GM12874 (cell line): ENCODE measurements around the gene ATP6V0B.

Experiments
- TF ChIP-seq, protein P1 (sequence below): IDR thresholded peaks from 2 replicates; pipeline ENCODE4 v1.5.1; 2011; ENCODE audit warnings: low read depth, mild to moderate bottlenecking, control low read depth, low read length, moderate library complexity; ENCODE audit not compliant: insufficient read depth

ATP6V0B gene

DNA sequence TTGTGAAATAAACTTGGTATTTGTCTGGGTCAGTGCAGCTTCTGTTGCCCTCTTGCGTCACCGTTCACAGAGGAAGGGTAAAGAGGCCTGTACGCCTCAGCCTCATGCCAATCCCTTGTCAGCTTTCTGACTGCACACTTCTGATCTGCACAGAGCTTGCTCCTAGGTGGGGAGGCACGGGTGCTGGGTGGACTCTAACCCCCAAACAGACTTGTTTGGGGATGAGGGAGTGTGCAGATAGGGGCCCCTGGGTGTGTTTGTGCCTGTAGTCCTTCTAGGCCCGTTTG is 3.4 kb downstream of the ATP6V0B start:
- TF ChIP-seq, protein P1, sequence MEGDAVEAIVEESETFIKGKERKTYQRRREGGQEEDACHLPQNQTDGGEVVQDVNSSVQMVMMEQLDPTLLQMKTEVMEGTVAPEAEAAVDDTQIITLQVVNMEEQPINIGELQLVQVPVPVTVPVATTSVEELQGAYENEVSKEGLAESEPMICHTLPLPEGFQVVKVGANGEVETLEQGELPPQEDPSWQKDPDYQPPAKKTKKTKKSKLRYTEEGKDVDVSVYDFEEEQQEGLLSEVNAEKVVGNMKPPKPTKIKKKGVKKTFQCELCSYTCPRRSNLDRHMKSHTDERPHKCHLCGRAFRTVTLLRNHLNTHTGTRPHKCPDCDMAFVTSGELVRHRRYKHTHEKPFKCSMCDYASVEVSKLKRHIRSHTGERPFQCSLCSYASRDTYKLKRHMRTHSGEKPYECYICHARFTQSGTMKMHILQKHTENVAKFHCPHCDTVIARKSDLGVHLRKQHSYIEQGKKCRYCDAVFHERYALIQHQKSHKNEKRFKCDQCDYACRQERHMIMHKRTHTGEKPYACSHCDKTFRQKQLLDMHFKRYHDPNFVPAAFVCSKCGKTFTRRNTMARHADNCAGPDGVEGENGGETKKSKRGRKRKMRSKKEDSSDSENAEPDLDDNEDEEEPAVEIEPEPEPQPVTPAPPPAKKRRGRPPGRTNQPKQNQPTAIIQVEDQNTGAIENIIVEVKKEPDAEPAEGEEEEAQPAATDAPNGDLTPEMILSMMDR: no peak

DNA sequence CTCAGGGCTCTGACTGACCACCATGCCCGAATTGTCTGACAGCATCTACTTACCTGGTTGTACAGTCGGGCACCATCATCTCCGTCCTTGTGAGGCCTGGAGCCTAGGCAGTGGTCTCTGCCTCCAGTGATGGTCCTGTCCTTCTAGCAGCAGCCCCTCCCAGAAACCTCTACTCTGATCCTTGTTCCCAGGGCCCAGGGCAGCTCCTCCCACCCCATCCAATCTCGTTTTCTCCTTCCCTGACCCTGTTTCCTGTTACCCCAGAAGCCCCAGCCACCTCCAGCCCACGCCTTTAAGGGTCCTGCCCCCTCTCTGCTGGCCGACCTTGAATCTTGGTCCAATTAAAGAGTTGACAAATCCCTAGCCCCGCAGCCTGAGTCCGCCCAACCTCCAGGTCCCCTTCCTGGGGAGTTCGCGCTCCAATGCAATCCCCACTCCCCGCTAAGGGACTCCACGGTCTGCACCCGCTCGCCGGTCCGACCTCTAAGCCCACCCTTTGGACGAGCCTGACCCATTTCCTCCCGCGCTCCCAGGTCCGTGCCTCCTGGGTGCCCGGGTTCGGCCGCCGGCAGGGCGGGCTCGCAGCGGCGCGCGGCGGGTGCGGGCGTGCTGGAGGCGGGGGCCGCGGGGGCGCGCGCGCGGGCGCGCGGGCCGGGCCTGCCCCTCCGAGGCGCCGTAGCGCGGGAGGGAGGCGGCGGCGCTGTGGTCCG is 3.9 kb downstream of the ATP6V0B start, which contains the start of gene B4GALT2:
Gene B4GALT2, plus strand, starts transcription at position 660 of the 710 bp plus-strand sequence. CDS start 1,951 bp downstream, outside the sequence.
- TF ChIP-seq, protein P1: no peak

DNA sequence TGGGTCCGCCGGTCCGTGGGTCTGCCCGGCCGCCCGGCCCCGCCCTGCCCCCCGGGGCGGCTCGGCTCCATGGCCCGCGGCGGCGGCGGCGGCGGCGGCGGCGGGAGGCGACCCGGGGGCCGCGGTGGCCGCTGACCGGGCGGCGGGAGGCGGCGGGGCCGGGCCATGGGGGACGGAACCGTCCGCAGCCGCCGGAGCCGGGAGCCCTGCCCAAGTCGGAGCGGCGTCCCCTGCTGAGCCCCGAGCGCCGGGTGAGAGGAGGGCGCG is 4.4 kb downstream of the ATP6V0B start:
- TF ChIP-seq, protein P1: no peak

DNA sequence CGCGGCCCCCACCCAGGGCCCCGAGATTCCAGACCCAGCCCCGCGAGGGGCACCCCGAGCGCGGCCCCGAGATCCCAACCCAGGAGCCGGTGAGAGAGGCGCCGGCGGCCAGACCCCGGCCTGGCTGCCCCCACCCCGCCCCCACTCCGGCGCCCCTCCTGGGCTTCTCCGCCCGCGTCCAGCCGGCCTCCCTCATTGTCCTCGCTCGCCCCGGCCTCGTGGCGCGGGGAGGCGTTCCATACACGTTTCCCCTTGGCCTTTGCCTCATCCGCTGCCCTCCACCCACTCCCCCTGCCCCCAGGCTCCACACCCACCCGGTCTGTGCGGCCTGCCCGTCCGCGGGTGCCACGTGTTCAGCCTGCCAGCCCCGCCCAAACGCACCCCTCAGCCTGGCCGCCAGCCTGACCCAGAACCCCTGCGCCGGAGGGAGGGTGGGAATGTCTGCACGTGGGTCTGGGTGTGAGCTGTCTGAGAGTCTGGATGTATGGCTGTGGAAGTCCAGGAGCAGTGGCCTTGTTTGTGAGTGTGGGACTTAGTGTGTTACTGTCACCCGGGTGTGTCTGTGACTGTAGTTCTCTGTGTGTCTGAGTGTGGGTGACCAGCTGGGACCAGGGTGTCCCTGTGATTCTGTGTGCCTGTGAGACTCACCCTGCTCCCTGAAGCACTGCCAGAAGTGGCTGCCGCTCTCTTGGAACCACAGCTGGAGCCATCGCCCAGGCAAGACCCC is 4.9 kb downstream of the ATP6V0B start:
- TF ChIP-seq, protein P1: no peak

DNA sequence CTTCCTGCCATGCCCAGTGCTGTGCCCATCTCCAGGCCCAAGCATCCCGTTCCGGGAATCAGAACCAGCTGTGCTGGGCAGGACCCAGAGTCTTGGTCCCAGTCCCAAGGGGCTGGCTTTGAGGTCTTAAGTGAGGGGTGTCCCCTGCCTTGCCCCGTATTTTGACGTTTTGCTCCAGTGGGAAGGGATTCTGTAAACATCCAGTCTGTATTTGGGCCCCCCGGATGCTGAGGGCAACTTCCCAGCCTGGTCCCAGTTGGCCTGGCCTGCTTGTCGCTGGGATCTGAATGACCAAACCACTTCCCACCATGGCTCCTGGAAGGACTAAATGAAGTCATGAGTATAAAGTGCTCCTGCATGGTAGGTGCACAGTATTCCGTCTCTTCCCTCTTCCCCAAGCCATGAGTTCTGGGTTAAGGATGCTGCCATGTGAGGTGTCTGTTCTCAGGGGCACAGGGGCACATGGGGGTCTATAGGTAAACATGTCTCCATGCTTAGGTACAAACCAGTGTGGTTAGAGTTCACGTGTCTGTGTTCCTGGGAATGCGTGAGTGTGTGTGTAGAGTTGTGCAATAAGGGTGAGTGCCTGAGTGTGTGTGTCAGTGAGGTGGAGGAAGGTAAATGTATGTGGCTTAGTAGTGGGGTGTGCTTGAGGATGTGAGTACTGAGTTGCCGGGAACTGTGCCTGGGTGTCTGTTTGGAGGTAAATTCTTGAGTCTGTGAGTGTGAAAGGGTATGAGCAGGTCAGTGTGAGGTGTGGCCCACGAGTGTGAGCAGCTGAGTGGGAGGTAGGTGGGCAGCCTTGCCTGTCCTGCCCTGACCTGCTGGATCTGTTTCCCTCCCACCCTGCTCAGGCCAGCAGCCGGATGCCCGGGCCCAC is 5.7 kb downstream of the ATP6V0B start:
- TF ChIP-seq, protein P1: no peak

DNA sequence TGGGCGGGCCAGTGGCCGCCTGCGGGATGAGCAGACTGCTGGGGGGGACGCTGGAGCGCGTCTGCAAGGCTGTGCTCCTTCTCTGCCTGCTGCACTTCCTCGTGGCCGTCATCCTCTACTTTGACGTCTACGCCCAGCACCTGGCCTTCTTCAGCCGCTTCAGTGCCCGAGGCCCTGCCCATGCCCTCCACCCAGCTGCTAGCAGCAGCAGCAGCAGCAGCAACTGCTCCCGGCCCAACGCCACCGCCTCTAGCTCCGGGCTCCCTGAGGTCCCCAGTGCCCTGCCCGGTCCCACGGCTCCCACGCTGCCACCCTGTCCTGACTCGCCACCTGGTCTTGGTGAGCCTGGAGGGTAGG is 6.4 kb downstream of the ATP6V0B start:
- TF ChIP-seq, protein P1: no peak

DNA sequence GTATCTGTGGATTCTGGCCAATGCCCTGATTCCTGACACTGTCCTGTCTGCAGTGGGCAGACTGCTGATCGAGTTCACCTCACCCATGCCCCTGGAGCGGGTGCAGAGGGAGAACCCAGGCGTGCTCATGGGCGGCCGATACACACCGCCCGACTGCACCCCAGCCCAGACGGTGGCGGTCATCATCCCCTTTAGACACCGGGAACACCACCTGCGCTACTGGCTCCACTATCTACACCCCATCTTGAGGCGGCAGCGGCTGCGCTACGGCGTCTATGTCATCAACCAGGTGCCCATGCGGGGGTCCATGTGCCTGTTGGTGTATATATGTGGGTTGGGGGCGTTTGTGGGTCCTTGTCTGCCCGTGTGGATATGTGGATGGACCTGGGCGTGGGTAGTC is 6.9 kb downstream of the ATP6V0B start:
- TF ChIP-seq, protein P1: no peak
